Fibroblast of pulmonary artery (primary cell): ENCODE measurements around the gene WASHC4.

Source experiments
- DNase-seq: peaks from one replicate; pipeline ENCODE4 v3.0.0-alpha.2; 2010; ENCODE audit warnings: low read depth
- H3K4me3 ChIP-seq: replicated peaks from 2 replicates; pipeline ENCODE4 v1.5.1; 2011; ENCODE audit warnings: low read depth, mild to moderate bottlenecking, control low read depth, low read length, moderate library complexity
- CTCF ChIP-seq: IDR thresholded peaks from 2 replicates; pipeline ENCODE4 v1.5.1; 2011; ENCODE audit warnings: mild to moderate bottlenecking, control low read depth, low read length, inconsistent platforms; ENCODE audit errors: missing control alignments

WASHC4 gene

GRCh38 chr12:105107494-105108371, at the start of gene WASHC4:
Gene WASHC4 (plus strand): TSS chr12:105107731. CDS start chr12:105107801, 70 bp downstream.
- peak within 1 kb of the TSS; percentile 87 for H3K4me3 ChIP-seq
- no peak for TF ChIP-seq CTCF
- peak; percentile 91 for DNase-seq

- DNase-seq = no peak
- H3K4me3 ChIP-seq = no peak overlapping the region
These were observed 46.7 kb upstream of the WASHC4 start for GRCh38 chr12:105060715-105061378.

GRCh38 chr12:105064564-105065178, 42.9 kb upstream of the WASHC4 start:
- DNase-seq = no peak
- no peak overlapping the region for H3K4me3 ChIP-seq
- TF ChIP-seq CTCF = no peak

More at GRCh38 chr12:105060715-105061378, 46.7 kb upstream of the WASHC4 start:
- no peak for TF ChIP-seq CTCF

- no peak overlapping the region for H3K4me3 ChIP-seq
- TF ChIP-seq CTCF = no peak
- DNase-seq = no peak
These were observed 40.0 kb upstream of the WASHC4 start for GRCh38 chr12:105067511-105068031.

GRCh38 chr12:105069936-105070702, 37.4 kb upstream of the WASHC4 start:
- TF ChIP-seq CTCF = no peak
- no peak overlapping the region for H3K4me3 ChIP-seq
- no peak for DNase-seq

- H3K4me3 ChIP-seq = no peak overlapping the region
- no peak for DNase-seq
- no peak for TF ChIP-seq CTCF
These were observed 35.5 kb upstream of the WASHC4 start for GRCh38 chr12:105071981-105072380.
